ENCODE data around the gene RUNX3.
"Not testable (repeated sequence)": the region's sequence is repeated elsewhere in the genome, so short reads cannot be mapped to it uniquely, and the experiment has no call there.

RUNX3 gene

DNA sequence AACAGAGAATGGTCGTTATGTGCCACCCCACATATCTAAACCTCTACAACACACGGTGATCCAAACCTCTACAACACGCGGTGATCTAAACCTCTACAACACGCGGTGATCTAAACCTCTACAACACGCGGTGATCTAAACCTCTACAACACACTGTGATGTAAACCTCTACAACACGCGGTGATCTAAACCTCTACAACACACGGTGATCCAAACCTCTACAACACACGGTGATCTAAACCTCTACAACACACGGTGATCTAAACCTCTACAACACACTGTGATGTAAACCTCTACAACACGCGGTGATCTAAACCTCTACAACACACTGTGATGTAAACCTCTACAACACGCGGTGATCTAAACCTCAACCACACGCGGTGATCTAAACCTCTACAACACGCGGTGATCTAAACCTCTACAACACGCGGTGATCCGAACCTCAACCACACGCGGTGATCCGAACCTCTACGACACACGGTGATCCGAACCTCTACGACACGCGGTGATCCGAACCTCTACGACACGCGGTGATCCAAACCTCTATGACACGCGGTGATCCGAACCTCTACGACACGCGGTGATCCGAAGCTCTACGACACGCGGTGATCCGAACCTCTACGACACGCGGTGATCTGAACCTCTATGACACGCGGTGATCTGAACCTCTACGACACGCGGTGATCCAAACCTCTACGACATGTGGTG, 22.3 kb downstream of the RUNX3 start:
- not testable (repeated sequence) for H3K9me3 Mint-ChIP-seq, H3K27me3 Mint-ChIP-seq, ATAC-seq, H3K4me3 Mint-ChIP-seq
- peak in 1 of 2 donors; percentile 1 for DNase-seq
- H3K27ac Mint-ChIP-seq = peak overlapping the region in 1 of 2 donors; percentile 48
- peaks cover 95% of the 10 kb centered on the region for H3K4me1 Mint-ChIP-seq

DNA sequence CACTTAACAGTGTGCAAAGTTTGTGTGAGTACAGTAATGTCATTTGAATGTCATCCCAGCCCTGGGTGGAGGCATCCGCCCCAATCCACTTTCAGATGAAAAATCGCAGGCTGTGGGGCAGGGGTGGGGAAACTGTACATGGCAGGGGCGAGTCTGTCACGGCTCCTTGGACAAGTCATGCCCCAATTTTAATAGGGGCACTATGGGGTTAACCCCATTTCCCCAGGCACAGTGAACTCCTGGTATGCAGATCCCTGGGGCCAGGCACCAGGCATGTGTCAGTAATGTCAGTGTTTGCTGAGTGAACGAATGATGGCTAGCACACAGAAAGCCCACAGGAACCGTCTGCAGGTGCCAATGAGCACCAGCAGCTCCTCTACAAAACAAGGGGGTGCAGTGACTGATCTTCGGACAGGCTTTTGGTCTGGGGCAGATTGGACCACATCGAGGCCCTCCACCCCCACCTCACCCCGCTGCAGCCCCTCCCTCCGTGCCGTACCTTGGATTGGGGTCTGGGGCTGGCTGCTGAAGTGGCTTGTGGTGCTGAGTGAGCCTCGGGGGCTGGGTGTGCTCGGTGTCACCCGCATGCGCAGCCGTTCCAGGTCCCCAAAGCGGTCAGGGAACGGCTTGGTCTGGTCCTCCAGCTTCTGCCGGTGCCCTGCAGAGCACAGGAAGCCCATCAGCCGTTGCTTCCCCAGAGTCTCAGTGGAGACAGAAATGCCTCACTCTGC, 23.2 kb downstream of the RUNX3 start:
- Mint-ChIP-seq H3K4me1 (peaks cover 95% of the 10 kb centered on the region), H3K27me3 (no peaks in the 10 kb centered on the region), H3K4me3 (no peak overlapping the region), H3K9me3 (no peaks in the 10 kb centered on the region), H3K27ac (peak overlapping the region in 1 of 2 donors; percentile 48)
- DNase-seq = peak in 1 of 2 donors; percentile 8
- ATAC-seq = no peak

DNA sequence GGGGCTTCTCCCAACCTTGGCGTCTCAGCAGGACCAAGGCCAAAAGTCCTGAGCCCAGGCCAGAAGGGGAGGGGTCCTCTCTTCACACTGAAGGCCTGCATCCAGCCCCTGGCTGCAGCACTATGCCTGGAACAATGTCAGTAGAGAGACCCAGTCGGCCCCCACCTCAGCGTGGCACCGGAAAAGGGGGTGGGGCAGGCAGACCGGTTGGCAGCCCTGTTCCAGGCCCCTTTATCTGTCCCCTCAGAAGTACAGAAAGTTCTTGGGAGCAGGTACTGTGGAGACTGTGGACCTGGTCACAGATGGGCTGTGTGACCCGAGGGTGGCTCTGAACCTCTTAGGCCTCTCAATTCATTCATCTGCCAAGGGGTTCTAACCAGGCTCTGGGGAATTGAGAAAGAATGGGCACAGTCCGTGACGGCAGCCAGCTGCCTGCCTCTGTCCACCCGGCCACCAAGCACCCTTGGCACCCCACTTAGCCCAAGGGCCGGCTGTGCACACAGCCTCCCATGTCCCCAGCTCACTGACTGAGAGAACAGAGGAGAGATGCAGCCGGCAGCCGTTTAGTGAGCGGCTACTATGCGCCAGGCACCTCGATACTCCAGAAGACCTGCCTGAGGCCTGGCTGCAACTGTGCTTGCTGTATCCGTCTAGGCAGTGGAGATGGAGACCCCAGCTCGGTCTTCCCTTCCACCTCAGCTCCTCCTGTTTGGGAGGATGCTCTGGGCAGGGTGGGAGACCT, 23.9 kb downstream of the RUNX3 start:
- Mint-ChIP-seq H3K27ac (peak overlapping the region in 1 of 2 donors; percentile 86), H3K9me3 (no peaks in the 10 kb centered on the region), H3K4me1 (peaks cover 95% of the 10 kb centered on the region), H3K4me3 (no peak overlapping the region), H3K27me3 (no peaks in the 10 kb centered on the region)
- ATAC-seq = no peak
- peak in 1 of 2 donors; percentile 9 for DNase-seq

DNA sequence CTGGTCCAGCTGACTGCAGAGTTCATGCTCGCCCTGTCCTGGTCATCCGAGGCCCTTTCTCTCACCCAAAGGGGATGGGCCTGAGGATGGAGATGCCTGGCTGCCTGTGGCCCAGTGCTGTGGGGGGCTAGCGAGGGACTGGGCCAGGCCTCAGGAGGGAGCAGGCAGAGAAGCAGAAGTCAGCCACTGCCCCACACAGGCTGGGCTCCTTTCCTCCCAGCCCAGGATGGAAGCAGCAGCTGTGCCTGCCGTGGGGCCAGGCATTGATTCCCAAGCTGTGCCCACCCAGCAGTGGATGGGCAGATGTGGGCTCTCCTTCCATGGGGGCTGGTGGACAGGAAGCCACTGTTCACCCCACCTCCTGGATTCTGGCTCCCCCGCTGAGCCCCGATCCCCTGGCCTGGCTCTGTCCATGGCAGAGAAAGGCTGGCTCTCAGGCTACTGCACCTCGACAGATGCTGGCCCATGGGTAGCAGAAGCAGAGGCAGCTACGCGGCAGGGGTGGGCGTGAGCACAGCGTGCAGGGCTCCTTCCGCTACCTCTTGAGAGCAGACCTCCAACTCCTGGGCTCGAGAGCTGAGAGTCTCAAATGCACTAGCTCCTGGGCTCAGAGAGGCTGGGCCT, 24.6 kb downstream of the RUNX3 start:
- peaks cover 93% of the 10 kb centered on the region for H3K4me1 Mint-ChIP-seq
- H3K4me3 Mint-ChIP-seq = no peak overlapping the region
- no peaks in the 10 kb centered on the region for H3K9me3 Mint-ChIP-seq
- DNase-seq = peak in 1 of 2 donors; percentile 8
- ATAC-seq = no peak
- H3K27ac Mint-ChIP-seq = peak overlapping the region in 1 of 2 donors; percentile 86
- H3K27me3 Mint-ChIP-seq = no peaks in the 10 kb centered on the region

DNA sequence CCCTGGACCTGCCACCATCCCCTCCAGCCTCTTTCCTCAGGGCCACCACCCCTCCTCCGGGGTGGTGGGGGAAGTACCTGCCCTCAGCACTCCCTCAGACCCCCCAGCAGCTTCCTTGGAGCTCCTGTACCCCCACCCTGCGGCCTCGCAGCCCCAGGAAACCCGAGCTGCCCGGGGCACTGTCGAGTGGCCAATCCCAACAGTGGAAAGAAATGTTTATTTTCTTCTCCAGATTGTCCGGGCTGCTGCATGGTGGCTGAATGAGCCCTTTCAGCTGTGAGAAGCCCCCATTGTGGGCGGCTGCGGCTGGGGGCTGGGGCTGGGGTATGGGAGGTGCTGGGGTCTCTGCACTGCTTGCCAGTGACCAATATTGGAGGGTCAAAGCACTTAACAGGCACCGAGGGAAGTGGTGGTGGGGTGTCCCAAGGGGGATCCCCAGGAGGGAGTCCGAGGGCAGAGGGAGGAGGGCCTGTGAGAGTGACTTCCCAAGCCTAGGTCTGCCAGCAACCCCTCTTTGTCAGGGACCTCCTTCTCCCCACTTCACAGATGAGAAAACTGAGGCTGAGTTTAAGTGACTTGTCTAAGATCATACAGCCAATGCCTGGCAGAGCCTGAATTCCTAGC, 25.2 kb downstream of the RUNX3 start:
- Mint-ChIP-seq H3K27ac (peak overlapping the region in 1 of 2 donors; percentile 89), H3K4me3 (no peak overlapping the region), H3K9me3 (no peaks in the 10 kb centered on the region), H3K27me3 (no peaks in the 10 kb centered on the region), H3K4me1 (peaks cover 93% of the 10 kb centered on the region)
- ATAC-seq = no peak
- DNase-seq = no peak

DNA sequence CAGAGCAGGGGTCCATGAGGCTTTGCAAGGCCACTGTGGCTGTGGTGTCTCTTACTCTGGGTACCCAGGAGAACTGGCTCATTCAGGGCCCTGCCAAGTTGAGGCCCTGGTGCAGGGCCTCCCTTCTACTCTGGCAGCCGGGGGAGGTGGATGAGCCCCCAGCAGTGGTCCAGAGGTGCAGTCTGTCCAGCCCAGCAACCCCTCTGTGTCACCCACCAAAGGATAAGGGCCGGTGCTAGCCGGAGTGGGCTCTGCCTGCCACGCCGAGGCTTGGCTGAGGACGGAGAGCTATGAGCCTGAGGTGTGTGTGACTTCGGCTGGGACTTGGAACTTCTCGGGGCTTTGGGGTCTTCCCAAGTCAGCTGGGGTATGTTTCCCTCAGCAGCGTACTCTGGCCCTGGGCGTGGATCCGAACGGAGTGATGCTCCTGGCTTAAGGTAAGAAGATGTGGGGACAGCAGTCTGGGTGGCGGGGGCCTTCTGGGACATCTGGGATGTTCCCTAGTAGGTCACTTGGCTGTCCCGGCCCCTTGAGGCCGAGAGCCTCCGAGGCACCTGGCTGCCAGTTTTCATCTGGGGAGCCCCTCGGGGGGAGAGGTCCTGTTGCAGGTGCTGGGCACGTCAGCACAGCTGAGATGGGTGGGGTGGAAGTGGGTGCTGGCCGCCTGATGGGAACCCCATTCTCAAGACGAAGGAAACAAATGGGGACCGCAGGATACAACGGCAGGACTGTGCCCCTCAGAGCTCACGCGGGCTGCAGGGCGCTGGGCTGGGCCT, 25.9 kb downstream of the RUNX3 start:
- H3K9me3 Mint-ChIP-seq = no peaks in the 10 kb centered on the region
- peaks cover 93% of the 10 kb centered on the region for H3K4me1 Mint-ChIP-seq
- H3K27ac Mint-ChIP-seq = peak overlapping the region in 1 of 2 donors; percentile 89
- no peaks in the 10 kb centered on the region for H3K27me3 Mint-ChIP-seq
- no peak for DNase-seq
- ATAC-seq = no peak
- H3K4me3 Mint-ChIP-seq = peak overlapping the region in 1 of 2 donors; percentile 49

GRCh38 chr1:24903560-24903954, 26.5 kb downstream of the RUNX3 start:
- H3K4me1 Mint-ChIP-seq = peaks cover 93% of the 10 kb centered on the region
- no peaks in the 10 kb centered on the region for H3K27me3 Mint-ChIP-seq
- DNase-seq (no peak), ATAC-seq (no peak)
- H3K27ac Mint-ChIP-seq = no peak overlapping the region
- H3K4me3 Mint-ChIP-seq = no peak overlapping the region
- H3K9me3 Mint-ChIP-seq = no peaks in the 10 kb centered on the region

DNA sequence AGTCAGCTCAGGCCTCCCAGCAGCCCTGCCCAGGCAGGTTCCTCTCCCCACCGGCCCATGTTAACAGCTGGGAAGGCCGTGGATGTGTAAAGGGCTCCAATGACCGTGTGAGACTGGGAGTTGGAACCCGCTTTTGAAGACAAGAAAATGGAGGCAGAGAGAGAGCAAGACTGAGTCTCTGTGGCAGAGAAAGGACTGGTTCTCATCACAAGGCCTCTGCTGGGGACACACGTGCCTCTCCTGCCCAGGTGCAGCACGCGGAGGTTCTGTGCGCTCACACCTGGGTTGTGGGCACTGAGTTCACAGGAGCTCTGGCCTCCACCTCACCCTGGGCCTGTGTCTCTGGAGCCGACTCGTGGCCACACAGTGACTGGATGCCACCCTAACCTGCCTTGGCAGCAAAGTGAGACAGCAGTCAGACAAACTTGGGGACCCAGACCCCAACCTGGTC, 27.0 kb downstream of the RUNX3 start:
- H3K9me3 Mint-ChIP-seq = no peaks in the 10 kb centered on the region
- DNase-seq (no peak), ATAC-seq (no peak)
- no peaks in the 10 kb centered on the region for H3K27me3 Mint-ChIP-seq
- H3K27ac Mint-ChIP-seq = peak overlapping the region in 1 of 2 donors; percentile 95
- peaks cover 94% of the 10 kb centered on the region for H3K4me1 Mint-ChIP-seq
- H3K4me3 Mint-ChIP-seq = no peak overlapping the region

DNA sequence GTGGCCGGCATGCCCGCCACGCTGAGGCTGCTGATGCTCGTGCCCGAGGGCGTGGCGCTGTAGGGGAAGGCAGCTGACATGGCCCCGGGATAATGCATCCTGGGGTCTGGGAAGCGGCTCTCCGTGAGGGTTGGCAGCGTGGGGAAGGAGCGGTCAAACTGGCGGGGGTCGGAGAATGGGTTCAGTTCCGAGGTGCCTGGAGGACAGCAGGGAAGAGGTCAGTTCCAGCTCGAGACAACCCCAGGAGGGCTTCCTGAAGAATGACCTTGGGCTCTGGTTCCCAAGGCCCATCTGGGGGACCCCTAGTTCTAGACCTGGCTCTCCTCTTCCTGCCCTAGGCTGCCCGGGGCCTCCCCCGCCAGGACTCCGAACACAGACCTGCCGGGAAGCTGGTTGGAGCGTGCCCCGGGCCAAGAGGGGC, 27.6 kb downstream of the RUNX3 start:
- peaks cover 93% of the 10 kb centered on the region for H3K4me1 Mint-ChIP-seq
- H3K4me3 Mint-ChIP-seq = peak overlapping the region in 1 of 2 donors; percentile 6
- H3K27ac Mint-ChIP-seq = peak overlapping the region; percentile 33 to 95
- DNase-seq = no peak
- no peak for ATAC-seq
- no peaks in the 10 kb centered on the region for H3K27me3 Mint-ChIP-seq
- H3K9me3 Mint-ChIP-seq = no peaks in the 10 kb centered on the region

GRCh38 chr1:24901791-24902470, 28.1 kb downstream of the RUNX3 start:
- H3K9me3 Mint-ChIP-seq = no peaks in the 10 kb centered on the region
- peak overlapping the region in 1 of 2 donors; percentile 10 for H3K4me3 Mint-ChIP-seq
- H3K27me3 Mint-ChIP-seq = no peaks in the 10 kb centered on the region
- ATAC-seq (no peak), DNase-seq (peak in 1 of 2 donors; percentile 21)
- peaks cover 91% of the 10 kb centered on the region for H3K4me1 Mint-ChIP-seq
- peak overlapping the region; percentile 33 to 97 for H3K27ac Mint-ChIP-seq

GRCh38 chr1:24900985-24901781, 28.9 kb downstream of the RUNX3 start:
- ATAC-seq (peak; percentile 8), DNase-seq (peak in 1 of 2 donors; percentile 37)
- H3K27ac Mint-ChIP-seq = peak overlapping the region; percentile 25 to 97
- no peaks in the 10 kb centered on the region for H3K27me3 Mint-ChIP-seq
- no peaks in the 10 kb centered on the region for H3K9me3 Mint-ChIP-seq
- H3K4me1 Mint-ChIP-seq = peaks cover 83% of the 10 kb centered on the region
- peak overlapping the region in 1 of 2 donors; percentile 13 for H3K4me3 Mint-ChIP-seq

- no peaks in the 10 kb centered on the region for H3K27me3 Mint-ChIP-seq
- DNase-seq (peak in 1 of 2 donors; percentile 20), ATAC-seq (no peak)
- H3K9me3 Mint-ChIP-seq = no peaks in the 10 kb centered on the region
- H3K4me1 Mint-ChIP-seq = peaks cover 76% of the 10 kb centered on the region
- no peak overlapping the region for H3K4me3 Mint-ChIP-seq
- peak overlapping the region in 1 of 2 donors; percentile 65 for H3K27ac Mint-ChIP-seq
Observed at GRCh38 chr1:24900486-24900849, 29.6 kb downstream of the RUNX3 start.

Data from stimulated activated naive CD8-positive, alpha-beta T cell treated with anti-CD3 and anti-CD28 coated beads, Interleukin-15, amount 100 ng/mL, for 72 hours (primary cell).